ENCODE measurements around the gene DNAH1. TPM values are rescaled to one million over a fixed set of nuclear protein-coding genes. Genes with fewer than 3 reads are reported as not detected.
A peak's percentile ranks its signal among the peaks of the same experiment; 100 is the strongest.

The DNAH1 gene
- total and polyA plus RNA-seq, 2 of the 13 experiments (the other 11 are each of a cell fraction or from before 2014, with no cell fraction given): 0.64 to 3.5 TPM

DNA sequence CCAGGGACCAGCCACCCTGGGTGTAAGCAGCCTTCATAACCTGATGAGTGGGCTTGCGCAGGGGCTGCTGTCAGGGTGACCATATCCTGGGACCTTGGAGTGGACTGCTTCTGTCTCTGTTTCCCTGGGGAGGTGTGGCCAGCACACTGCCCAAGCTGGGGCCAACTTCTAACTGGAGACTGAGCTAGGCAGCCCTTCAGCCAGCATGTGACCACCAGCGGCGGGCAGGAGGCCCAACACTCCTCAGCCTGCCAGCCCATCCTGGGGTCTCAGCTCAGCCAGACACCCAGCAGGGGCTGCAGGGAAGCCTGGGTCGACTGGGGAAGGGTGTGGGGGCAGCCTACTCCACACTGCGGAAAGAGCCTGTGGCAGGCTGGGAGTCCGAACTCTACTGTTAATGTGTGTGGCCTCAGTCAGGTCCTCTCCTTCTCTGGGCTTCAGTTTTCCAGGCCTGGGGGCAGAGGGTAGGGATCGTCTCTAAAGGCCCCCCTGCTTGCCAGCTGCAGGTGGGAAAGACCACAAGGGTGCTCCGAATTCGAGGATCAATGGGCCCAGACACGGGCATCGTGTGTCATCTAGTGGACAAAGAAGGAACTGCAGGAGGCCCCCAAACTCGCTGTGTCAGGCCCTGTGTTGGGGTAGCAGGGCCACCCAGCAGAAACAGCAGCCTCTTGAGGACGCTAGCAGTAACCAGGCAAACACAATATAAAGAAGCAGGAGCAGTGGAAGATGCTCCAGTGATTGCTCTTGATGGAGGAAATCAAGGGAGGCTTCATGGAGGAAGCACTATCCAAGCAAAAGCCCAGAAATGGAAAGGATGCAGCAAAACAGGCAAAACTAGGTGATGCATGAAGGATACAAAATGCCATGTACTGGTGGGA lies 130.8 kb downstream of the DNAH1 start (continued):
- TF ChIP-seq, protein P1, sequence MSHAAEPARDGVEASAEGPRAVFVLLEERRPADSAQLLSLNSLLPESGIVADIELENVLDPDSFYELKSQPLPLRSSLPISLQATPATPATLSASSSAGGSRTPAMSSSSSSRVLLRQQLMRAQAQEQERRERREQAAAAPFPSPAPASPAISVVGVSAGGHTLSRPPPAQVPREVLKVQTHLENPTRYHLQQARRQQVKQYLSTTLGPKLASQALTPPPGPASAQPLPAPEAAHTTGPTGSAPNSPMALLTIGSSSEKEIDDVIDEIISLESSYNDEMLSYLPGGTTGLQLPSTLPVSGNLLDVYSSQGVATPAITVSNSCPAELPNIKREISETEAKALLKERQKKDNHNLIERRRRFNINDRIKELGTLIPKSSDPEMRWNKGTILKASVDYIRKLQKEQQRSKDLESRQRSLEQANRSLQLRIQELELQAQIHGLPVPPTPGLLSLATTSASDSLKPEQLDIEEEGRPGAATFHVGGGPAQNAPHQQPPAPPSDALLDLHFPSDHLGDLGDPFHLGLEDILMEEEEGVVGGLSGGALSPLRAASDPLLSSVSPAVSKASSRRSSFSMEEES (CRISPR knock-in tag; IDR thresholded peaks at IDR 0.05): peak; percentile 58; the same call in 1 of the 2 replicates
- TF ChIP-seq, protein P2, sequence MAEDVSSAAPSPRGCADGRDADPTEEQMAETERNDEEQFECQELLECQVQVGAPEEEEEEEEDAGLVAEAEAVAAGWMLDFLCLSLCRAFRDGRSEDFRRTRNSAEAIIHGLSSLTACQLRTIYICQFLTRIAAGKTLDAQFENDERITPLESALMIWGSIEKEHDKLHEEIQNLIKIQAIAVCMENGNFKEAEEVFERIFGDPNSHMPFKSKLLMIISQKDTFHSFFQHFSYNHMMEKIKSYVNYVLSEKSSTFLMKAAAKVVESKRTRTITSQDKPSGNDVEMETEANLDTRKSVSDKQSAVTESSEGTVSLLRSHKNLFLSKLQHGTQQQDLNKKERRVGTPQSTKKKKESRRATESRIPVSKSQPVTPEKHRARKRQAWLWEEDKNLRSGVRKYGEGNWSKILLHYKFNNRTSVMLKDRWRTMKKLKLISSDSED (CRISPR knock-in tag; IDR thresholded peaks at IDR 0.05): no peak
- TF ChIP-seq POLR2G (IDR thresholded peaks at IDR 0.05; ENCODE audit: low read depth, low read length) (no peak), SYNCRIP (IDR thresholded peaks at IDR 0.05; ENCODE audit: insufficient read depth, low read depth, low read length) (no peak), SMARCC2 (IDR thresholded peaks at IDR 0.05) (no peak), ZMYM4 (CRISPR knock-in tag; IDR thresholded peaks at IDR 0.05) (no peak), RBM22 (optimal IDR thresholded peaks at IDR 0.05; ENCODE audit: low read length) (no peak), ZNF136 (CRISPR knock-in tag; IDR thresholded peaks at IDR 0.05; ENCODE audit: low read depth) (no peak), FLYWCH1 (CRISPR knock-in tag; IDR thresholded peaks at IDR 0.05) (no peak), NR2C2 (CRISPR knock-in tag; IDR thresholded peaks at IDR 0.05; ENCODE audit: borderline replicate concordance) (no peak), ZNF775 (CRISPR knock-in tag; IDR thresholded peaks at IDR 0.05; ENCODE audit: borderline replicate concordance) (no peak), KLF9 (CRISPR knock-in tag; IDR thresholded peaks at IDR 0.05; ENCODE audit: low read depth) (no peak)
- TF ChIP-seq, protein P3, sequence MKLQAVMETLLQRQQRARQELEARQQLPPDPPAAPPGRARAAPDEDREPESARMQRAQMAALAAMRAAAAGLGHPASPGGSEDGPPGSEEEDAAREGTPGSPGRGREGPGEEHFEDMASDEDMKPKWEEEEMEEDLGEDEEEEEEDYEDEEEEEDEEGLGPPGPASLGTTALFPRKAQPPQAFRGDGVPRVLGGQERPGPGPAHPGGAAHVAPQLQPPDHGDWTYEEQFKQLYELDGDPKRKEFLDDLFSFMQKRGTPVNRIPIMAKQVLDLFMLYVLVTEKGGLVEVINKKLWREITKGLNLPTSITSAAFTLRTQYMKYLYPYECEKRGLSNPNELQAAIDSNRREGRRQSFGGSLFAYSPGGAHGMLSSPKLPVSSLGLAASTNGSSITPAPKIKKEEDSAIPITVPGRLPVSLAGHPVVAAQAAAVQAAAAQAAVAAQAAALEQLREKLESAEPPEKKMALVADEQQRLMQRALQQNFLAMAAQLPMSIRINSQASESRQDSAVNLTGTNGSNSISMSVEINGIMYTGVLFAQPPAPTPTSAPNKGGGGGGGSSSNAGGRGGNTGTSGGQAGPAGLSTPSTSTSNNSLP (IDR thresholded peaks at IDR 0.05; ENCODE audit: low read depth, low read length): 0 out of 2 replicates have a peak, but pooled peaks have one; percentile 18
- TF ChIP-seq, protein P4, sequence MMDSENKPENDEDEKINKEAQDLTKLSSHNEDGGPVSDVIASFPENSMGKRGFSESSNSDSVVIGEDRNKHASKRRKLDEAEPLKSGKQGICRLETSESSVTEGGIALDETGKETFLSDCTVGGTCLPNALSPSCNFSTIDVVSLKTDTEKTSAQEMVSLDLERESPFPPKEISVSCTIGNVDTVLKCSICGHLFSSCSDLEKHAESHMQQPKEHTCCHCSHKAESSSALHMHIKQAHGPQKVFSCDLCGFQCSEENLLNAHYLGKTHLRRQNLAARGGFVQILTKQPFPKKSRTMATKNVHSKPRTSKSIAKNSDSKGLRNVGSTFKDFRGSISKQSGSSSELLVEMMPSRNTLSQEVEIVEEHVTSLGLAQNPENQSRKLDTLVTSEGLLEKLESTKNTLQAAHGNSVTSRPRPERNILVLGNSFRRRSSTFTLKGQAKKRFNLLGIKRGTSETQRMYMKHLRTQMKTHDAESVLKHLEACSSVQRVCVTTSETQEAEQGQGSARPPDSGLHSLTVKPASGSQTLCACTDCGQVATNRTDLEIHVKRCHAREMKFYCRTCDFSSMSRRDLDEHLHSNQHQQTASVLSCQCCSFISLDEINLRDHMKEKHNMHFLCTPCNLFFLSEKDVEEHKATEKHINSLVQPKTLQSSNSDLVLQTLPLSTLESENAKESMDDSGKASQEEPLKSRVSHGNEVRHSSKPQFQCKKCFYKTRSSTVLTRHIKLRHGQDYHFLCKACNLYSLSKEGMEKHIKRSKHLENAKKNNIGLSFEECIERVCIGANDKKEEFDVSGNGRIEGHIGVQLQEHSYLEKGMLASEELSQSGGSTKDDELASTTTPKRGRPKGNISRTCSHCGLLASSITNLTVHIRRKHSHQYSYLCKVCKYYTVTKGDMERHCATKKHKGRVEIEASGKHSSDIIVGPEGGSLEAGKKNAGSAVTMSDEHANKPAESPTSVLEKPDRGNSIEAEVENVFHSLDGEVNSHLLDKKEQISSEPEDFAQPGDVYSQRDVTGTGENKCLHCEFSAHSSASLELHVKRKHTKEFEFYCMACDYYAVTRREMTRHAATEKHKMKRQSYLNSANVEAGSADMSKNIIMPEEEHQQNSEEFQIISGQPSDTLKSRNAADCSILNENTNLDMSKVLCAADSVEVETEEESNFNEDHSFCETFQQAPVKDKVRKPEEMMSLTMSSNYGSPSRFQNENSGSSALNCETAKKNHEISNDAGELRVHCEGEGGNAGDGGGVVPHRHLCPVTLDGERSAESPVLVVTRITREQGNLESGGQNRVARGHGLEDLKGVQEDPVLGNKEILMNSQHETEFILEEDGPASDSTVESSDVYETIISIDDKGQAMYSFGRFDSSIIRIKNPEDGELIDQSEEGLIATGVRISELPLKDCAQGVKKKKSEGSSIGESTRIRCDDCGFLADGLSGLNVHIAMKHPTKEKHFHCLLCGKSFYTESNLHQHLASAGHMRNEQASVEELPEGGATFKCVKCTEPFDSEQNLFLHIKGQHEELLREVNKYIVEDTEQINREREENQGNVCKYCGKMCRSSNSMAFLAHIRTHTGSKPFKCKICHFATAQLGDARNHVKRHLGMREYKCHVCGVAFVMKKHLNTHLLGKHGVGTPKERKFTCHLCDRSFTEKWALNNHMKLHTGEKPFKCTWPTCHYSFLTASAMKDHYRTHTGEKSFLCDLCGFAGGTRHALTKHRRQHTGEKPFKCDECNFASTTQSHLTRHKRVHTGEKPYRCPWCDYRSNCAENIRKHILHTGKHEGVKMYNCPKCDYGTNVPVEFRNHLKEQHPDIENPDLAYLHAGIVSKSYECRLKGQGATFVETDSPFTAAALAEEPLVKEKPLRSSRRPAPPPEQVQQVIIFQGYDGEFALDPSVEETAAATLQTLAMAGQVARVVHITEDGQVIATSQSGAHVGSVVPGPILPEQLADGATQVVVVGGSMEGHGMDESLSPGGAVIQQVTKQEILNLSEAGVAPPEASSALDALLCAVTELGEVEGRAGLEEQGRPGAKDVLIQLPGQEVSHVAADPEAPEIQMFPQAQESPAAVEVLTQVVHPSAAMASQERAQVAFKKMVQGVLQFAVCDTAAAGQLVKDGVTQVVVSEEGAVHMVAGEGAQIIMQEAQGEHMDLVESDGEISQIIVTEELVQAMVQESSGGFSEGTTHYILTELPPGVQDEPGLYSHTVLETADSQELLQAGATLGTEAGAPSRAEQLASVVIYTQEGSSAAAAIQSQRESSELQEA (CRISPR knock-in tag; IDR thresholded peaks at IDR 0.05; ENCODE audit: not compliant biosample characterization): peak; percentile 31
